ENCODE data around the gene SRBD1.

Gene SRBD1

DNA sequence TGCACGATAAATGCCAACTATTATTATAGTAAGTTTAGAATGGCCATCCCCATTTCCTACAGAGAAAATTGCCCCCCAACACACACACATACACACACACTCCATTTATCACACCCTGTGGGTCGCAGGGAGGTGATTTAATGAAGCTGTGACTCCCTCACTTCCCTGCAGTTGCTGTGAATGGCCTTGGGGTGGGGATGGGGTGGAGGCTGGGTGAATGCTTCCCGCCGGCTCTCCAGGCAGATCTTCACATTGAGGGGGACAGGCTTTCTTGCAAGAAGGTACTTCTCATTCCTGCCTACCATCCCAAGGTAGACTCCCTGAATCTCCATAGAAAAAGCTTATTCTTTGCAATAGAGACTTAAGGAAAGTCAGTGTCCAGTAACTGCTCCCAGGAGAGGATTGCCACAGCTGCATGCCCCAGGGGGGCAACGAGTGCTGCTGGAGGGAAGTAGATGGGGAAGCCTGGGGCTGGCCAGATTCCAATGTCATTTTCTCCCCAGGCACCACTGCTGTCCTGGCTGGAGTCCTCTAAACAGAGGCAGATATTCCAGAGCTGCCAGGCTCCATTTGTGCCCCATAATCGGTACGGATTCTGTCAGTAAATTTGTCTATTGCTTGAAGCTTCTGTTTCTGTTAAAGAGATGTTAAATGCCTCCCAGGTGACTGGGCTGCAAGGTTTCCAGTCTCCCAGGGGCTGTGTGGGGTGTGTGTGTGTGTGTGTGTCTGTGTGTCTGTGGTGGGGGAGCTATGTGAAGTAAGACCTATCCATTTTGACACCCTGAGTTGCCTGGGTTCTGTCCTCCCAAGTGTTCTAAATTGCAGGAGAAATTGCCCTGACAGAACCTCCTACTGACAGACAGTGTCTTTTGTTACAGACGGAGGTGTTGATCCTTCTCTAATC is 265.5 kb downstream of the SRBD1 start:
- TF ChIP-seq POLR2AphosphoS5 (IDR thresholded peaks at IDR 0.05; ENCODE audit: low read depth, low read length): no peak
- no peak for TF ChIP-seq SIN3A (IDR thresholded peaks at IDR 0.05; ENCODE audit: borderline replicate concordance, insufficient read depth, low read length)
- TF ChIP-seq, protein P1, sequence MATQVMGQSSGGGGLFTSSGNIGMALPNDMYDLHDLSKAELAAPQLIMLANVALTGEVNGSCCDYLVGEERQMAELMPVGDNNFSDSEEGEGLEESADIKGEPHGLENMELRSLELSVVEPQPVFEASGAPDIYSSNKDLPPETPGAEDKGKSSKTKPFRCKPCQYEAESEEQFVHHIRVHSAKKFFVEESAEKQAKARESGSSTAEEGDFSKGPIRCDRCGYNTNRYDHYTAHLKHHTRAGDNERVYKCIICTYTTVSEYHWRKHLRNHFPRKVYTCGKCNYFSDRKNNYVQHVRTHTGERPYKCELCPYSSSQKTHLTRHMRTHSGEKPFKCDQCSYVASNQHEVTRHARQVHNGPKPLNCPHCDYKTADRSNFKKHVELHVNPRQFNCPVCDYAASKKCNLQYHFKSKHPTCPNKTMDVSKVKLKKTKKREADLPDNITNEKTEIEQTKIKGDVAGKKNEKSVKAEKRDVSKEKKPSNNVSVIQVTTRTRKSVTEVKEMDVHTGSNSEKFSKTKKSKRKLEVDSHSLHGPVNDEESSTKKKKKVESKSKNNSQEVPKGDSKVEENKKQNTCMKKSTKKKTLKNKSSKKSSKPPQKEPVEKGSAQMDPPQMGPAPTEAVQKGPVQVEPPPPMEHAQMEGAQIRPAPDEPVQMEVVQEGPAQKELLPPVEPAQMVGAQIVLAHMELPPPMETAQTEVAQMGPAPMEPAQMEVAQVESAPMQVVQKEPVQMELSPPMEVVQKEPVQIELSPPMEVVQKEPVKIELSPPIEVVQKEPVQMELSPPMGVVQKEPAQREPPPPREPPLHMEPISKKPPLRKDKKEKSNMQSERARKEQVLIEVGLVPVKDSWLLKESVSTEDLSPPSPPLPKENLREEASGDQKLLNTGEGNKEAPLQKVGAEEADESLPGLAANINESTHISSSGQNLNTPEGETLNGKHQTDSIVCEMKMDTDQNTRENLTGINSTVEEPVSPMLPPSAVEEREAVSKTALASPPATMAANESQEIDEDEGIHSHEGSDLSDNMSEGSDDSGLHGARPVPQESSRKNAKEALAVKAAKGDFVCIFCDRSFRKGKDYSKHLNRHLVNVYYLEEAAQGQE (IDR thresholded peaks at IDR 0.05; ENCODE audit: insufficient read depth in 1 of 2, low read depth in 2 of 2, low read length in 2 of 2): no peak
- TF ChIP-seq FOXP2 (optimal IDR thresholded peaks at IDR 0.05; ENCODE audit: borderline replicate concordance, extremely low read depth, extremely low read length, insufficient read depth): no peak

DNA sequence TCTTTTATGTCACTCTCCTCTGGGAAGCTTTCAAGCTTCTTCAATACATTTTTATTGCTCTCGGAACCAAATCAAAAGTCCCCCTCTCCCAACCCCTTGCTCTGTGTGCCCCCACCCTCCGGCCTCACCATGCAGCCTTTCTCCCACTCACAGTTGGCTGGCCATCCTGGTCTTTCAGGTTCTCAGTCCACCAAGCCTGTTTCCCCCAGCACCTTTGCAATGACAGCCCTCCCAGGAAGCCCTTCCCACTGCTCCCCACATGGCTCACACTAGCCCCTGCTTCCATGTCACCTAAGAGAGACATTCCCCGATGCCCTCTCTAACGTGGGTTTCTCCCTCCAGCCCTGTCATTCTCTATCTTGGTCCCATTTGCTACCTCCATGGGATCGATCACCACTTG is 266.6 kb downstream of the SRBD1 start:
- TF ChIP-seq TAF1 (IDR thresholded peaks at IDR 0.05; ENCODE audit: borderline replicate concordance, insufficient read depth, low read length): no peak
- no peak for TF ChIP-seq SIN3A (IDR thresholded peaks at IDR 0.05; ENCODE audit: borderline replicate concordance, insufficient read depth, low read length)
- no peak for TF ChIP-seq POLR2AphosphoS5 (IDR thresholded peaks at IDR 0.05; ENCODE audit: low read depth, low read length)

DNA sequence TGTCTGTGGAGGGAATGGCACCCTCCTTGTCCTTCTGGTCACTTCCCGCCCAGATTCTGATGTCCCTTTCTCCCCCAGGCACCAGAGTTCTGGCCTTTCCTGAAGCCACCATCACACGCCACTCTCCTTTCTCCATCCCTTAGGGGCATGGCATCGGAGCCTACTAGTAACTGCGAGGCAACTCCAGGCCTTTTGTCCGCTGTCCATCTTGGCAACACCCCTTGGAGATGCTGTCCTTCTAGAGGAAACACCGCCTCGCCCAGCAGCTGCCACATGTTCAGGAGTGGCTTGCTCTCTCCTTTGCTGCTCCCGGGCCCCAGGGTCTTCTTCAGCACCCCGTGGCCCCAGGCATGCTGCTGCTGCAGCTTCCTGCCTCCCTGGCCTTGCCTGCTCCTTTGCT is 267.0 kb downstream of the SRBD1 start:
- TF ChIP-seq POLR2AphosphoS5 (IDR thresholded peaks at IDR 0.05; ENCODE audit: low read depth, low read length): no peak
- TF ChIP-seq SIN3A (IDR thresholded peaks at IDR 0.05; ENCODE audit: borderline replicate concordance, insufficient read depth, low read length): no peak
- no peak for TF ChIP-seq FOXP2 (optimal IDR thresholded peaks at IDR 0.05; ENCODE audit: borderline replicate concordance, extremely low read depth, extremely low read length, insufficient read depth)
- no peak for TF ChIP-seq TAF1 (IDR thresholded peaks at IDR 0.05; ENCODE audit: borderline replicate concordance, insufficient read depth, low read length)
- TF ChIP-seq, protein P1 (IDR thresholded peaks at IDR 0.05; ENCODE audit: insufficient read depth in 1 of 2, low read depth in 2 of 2, low read length in 2 of 2): no peak

DNA sequence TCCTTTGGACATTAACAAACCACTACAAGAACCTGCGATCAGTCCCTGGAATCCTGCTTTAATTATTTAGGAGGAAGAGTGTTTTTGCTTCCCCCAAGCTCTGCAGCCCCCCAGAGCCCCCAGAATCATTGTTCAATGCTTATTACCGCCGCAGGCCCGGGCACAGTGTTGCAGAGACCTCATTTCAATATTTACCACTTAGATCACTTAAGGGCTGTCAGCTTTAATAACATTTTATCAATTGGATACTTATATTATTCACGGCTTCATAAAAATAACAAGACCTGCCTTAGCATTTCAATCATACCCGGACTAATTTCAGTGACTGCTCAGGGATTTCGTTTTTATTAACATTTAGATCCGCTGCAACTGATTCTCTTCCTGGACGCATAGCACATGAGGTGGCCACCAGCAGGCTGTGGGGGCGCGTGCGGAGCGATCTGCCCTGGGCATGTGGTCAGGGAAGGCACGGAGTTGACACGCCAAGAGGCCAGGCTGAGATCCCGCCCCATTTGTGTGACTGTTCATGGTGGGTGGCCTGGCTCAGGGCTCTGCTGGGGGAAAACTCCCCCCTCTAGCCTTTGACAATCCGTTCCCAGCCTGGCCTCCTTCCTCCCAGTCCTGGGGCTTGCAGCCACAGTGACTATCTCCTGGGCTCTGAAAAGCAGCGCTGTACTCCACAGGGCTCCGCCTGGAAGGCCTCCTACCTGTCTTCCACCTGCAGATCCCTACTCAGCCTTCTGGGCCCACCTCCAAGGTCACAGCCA is 267.6 kb downstream of the SRBD1 start:
- no peak for TF ChIP-seq POLR2AphosphoS5 (IDR thresholded peaks at IDR 0.05; ENCODE audit: low read depth, low read length)
- no peak for TF ChIP-seq SIN3A (IDR thresholded peaks at IDR 0.05; ENCODE audit: borderline replicate concordance, insufficient read depth, low read length)
- TF ChIP-seq, protein P1 (IDR thresholded peaks at IDR 0.05; ENCODE audit: insufficient read depth in 1 of 2, low read depth in 2 of 2, low read length in 2 of 2): no peak
- TF ChIP-seq FOXP2 (optimal IDR thresholded peaks at IDR 0.05; ENCODE audit: borderline replicate concordance, extremely low read depth, extremely low read length, insufficient read depth): no peak
- TF ChIP-seq TAF1 (IDR thresholded peaks at IDR 0.05; ENCODE audit: borderline replicate concordance, insufficient read depth, low read length): no peak

DNA sequence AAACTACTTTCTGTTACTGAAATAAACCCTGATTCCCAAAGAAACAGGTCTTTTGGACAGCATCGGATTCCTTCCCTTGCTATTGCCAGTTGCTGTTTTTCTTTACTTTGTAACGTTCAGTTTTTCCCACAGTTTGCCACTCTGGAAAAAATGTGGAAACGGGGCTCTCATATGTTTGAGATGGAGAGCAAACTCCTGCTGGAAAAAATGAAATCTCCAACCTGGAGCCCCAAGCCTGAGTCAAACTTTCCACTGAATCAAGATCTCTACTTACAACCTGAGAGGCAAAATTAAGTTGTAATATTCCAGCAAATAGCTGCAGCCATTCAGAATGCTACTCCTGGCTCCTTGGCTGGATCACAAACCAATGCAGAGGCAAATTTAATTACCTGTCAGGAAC is 270.7 kb downstream of the SRBD1 start:
- no peak for TF ChIP-seq FOXP2 (optimal IDR thresholded peaks at IDR 0.05; ENCODE audit: borderline replicate concordance, extremely low read depth, extremely low read length, insufficient read depth)
- TF ChIP-seq TAF1 (IDR thresholded peaks at IDR 0.05; ENCODE audit: borderline replicate concordance, insufficient read depth, low read length): no peak
- no peak for TF ChIP-seq SIN3A (IDR thresholded peaks at IDR 0.05; ENCODE audit: borderline replicate concordance, insufficient read depth, low read length)
- TF ChIP-seq, protein P1 (IDR thresholded peaks at IDR 0.05; ENCODE audit: insufficient read depth in 1 of 2, low read depth in 2 of 2, low read length in 2 of 2): no peak
- TF ChIP-seq POLR2AphosphoS5 (IDR thresholded peaks at IDR 0.05; ENCODE audit: low read depth, low read length): no peak

All from PFSK-1 (cell line).